K562 (cell line): ENCODE results near the gene NDRG4. TPM values are rescaled to one million over a fixed set of nuclear protein-coding genes. Genes with fewer than 3 reads are reported as not detected.

Experiments used
- ATAC-seq: fragments of 200-7000 bp; cut with Tn5 transposase; 3 replicates; pipeline ENCODE4 v1.9.1; 2020; ENCODE audit warnings: moderate library complexity
- BruUV-seq: library from RNA; stranded (reverse); fragments of 400-500 nt; replicated peaks from 2 replicates; lab custom pipeline; 2021; lab: Mats Ljungman, UMichigan
- CTCF ChIA-PET: fragments of 300-600 bp; formaldehyde crosslinking; extraction: SDS; loops from one replicate; lab custom pipeline; 2021; ENCODE audit warnings: low intra/inter-chr PET ratio; lab: Yijun Ruan, JAX
- POLR2A ChIA-PET: fragments of 300-600, 350-650 bp; sonication (Branson Sonifier 250); formaldehyde crosslinking; extraction: SDS; loops from one replicate; lab custom pipeline; 2021; ENCODE audit warnings: antibody characterized with exemption, inconsistent platforms; lab: Yijun Ruan, JAX
- DNase-seq, 4 experiments: peaks; one replicate each; pipeline versions ENCODE4 v3.0.0 to v3.0.0-alpha.2; 2011 to 2018; ENCODE audit warnings: low spot score in 3 of 4, mixed read lengths in 3 of 4; ENCODE audit errors: extremely low read depth in 1 of 4
- FAIRE-seq: peaks from 2 replicates; lab custom pipeline; 2011; peaks lifted over from hg19 to GRCh38; lab: Jason Lieb, UNC
- H2AFZ ChIP-seq: 2 replicates; pipeline ENCODE4 v1.6.0; 2011; ENCODE audit warnings: low read depth, low read length, control low read depth, inconsistent platforms
- H3K27ac ChIP-seq: fragments of 200-600 bp; 3 replicates; pipeline ENCODE4 v1.8.0; 2011; ENCODE audit warnings: low read depth, mild to moderate bottlenecking, control low read depth, inconsistent platforms, low read length, moderate library complexity, mixed read lengths; ENCODE audit errors: extremely low read depth
- H3K27me3 ChIP-seq, 2 experiments: fragments of 300-600 bp in 1 of 2; 2 replicates in 1 of 2; 3 replicates in 1 of 2; pipeline versions ENCODE4 v1.6.0 to v1.8.0; 2011; ENCODE audit warnings: inconsistent platforms in 2 of 2, low read length in 2 of 2, mild to moderate bottlenecking in 1 of 2, mixed read lengths in 1 of 2, moderate library complexity in 1 of 2; ENCODE audit not compliant: control insufficient read depth in 2 of 2, insufficient read depth in 2 of 2
- H3K36me3 ChIP-seq: fragments of 300-600 bp; 3 replicates; pipeline ENCODE4 v1.8.0; 2011; ENCODE audit warnings: mild to moderate bottlenecking, low read length, inconsistent platforms; ENCODE audit not compliant: control insufficient read depth, insufficient read depth
- H3K4me1 ChIP-seq, 2 experiments: fragments of 200-600 bp in 1 of 2; replicated peaks in 1 of 2; 2 replicates in 1 of 2; 3 replicates in 1 of 2; pipeline versions ENCODE4 v1.5.1 to v1.8.0; 2011; ENCODE audit warnings: inconsistent platforms in 2 of 2, low read length in 2 of 2, mild to moderate bottlenecking in 1 of 2, mixed read lengths in 1 of 2, moderate library complexity in 1 of 2; ENCODE audit not compliant: control insufficient read depth in 2 of 2, insufficient read depth in 2 of 2
- H3K4me2 ChIP-seq: 2 replicates; pipeline ENCODE4 v1.6.1; 2011; ENCODE audit warnings: low read length, control low read depth, inconsistent platforms, mixed read lengths; ENCODE audit not compliant: insufficient read depth
- H3K4me3 ChIP-seq: fragments of 200-600 bp; sonication (generic), shearing (Covaris generic); 2 replicates; pipeline ENCODE4 v1.5.1; 2016; ENCODE audit warnings: control low read depth, inconsistent platforms
- H3K79me2 ChIP-seq: fragments of 200-600 bp; 3 replicates; pipeline ENCODE4 v1.8.0; 2011; ENCODE audit warnings: low read length, inconsistent platforms; ENCODE audit not compliant: control insufficient read depth, insufficient read depth
- H3K9ac ChIP-seq, 2 experiments: 2 replicates each; pipeline versions ENCODE4 v1.6.0 to v1.6.1; 2011; ENCODE audit warnings: low read depth in 2 of 2, low read length in 2 of 2, control low read depth in 1 of 2, inconsistent platforms in 1 of 2, mild to moderate bottlenecking in 1 of 2, mixed read lengths in 1 of 2; ENCODE audit not compliant: insufficient read depth in 1 of 2
- H3K9me1 ChIP-seq: one replicate; pipeline ENCODE4 v1.6.0; 2011; ENCODE audit warnings: inconsistent platforms, mild to moderate bottlenecking, low read length, moderate library complexity; ENCODE audit not compliant: control insufficient read depth, insufficient read depth
- H3K9me3 ChIP-seq: replicated peaks from 2 replicates; pipeline ENCODE4 v1.5.1; 2011; ENCODE audit warnings: low read depth, low read length, inconsistent platforms; ENCODE audit not compliant: control insufficient read depth, insufficient read depth
- H4K20me1 ChIP-seq: replicated peaks from 2 replicates; pipeline ENCODE4 v1.6.1; 2011; ENCODE audit warnings: low read length, inconsistent platforms, mixed read lengths; ENCODE audit not compliant: control insufficient read depth, insufficient read depth
- CEBPZ ChIP-seq: fragments of 150-350 bp; IDR thresholded peaks from 2 replicates; pipeline ENCODE4 v1.6.1; 2014; ENCODE audit warnings: low read depth, mild to moderate bottlenecking, low read length, borderline replicate concordance
- MED1 ChIP-seq: sonication (generic); formaldehyde crosslinking; IDR thresholded peaks from 2 replicates; pipeline ENCODE4 v1.8.1; 2023; ENCODE audit warnings: missing genetic modification reagents, borderline replicate concordance
- MXD1 ChIP-seq: fragments of 250-450 bp; sonication (Bioruptor Pico); IDR thresholded peaks from 2 replicates; pipeline ENCODE4 v1.8.0; 2021; ENCODE audit warnings: borderline replicate concordance, mild to moderate bottlenecking, moderate library complexity; ENCODE audit not compliant: poor library complexity, severe bottlenecking
- MYC ChIP-seq, 2 experiments: fragments of 250-450 bp in 1 of 2; sonication (Bioruptor Pico) in 1 of 2; IDR thresholded peaks; 2 replicates each; pipeline versions ENCODE4 v1.5.1 to v1.6.1; 2012 to 2021; ENCODE audit warnings: low read depth in 2 of 2, borderline replicate concordance in 1 of 2, improper control_type of control experiment in 1 of 2, low read length in 1 of 2, mild to moderate bottlenecking in 1 of 2, moderate library complexity in 1 of 2
- NFXL1 ChIP-seq: fragments of 450-650 bp; formaldehyde crosslinking; IDR thresholded peaks from 2 replicates; pipeline ENCODE4 v1.4.0; 2021; ENCODE audit warnings: mild to moderate bottlenecking
- SP1 ChIP-seq: sonication (generic); formaldehyde crosslinking; IDR thresholded peaks from 2 replicates; pipeline ENCODE4 v1.8.1; 2022; ENCODE audit warnings: mild to moderate bottlenecking, missing genetic modification reagents
- XRCC3 ChIP-seq: fragments of 450-650 bp; IDR thresholded peaks from 2 replicates; pipeline ENCODE4 v1.6.1; 2017; ENCODE audit warnings: mild to moderate bottlenecking, moderate library complexity
- ZFP36 ChIP-seq: fragments of 150-350 bp; IDR thresholded peaks from 2 replicates; pipeline ENCODE4 v1.6.1; 2018; ENCODE audit warnings: low read length, low read depth; ENCODE audit not compliant: partially characterized antibody
- ZNF165 ChIP-seq: fragments of 250-450 bp; sonication (Bioruptor Pico); IDR thresholded peaks from 2 replicates; pipeline ENCODE4 v1.4.0; 2020; ENCODE audit warnings: borderline replicate concordance
- WGBS: fragments of 100-300 bp; shearing (Covaris generic); methylation state at CpG from one replicate; pipeline ENCODE4 v1.1.6; 2016; ENCODE audit warnings: low coverage, mixed read lengths; ENCODE audit not compliant: insufficient coverage; ENCODE audit errors: missing lambda C conversion rate; 5-methylcytosine and 5-hydroxymethylcytosine counted together
- in situ Hi-C: fragments of 300-500 bp; cut with MboI; formaldehyde crosslinking; loops from 4 replicates; pipeline ENCODE4 v1.15.0; 2018; ENCODE audit warnings: inconsistent platforms, mixed read lengths
- intact Hi-C: fragments of 100-400 bp; cut with micrococcal nuclease; formaldehyde crosslinking; loops from 2 replicates; pipeline ENCODE4 v1.14.2; 2022
- polyA plus RNA-seq, 8 experiments: library from polyadenylated mRNA; depleted of rRNA in 4 of 8; stranded (reverse) in 5 of 8; unstranded in 3 of 8; fragments of >200 nt; fragmentation: Nextera tagmentation in 2 of 8; fragmentation: Illumina TruSeq in 1 of 8; extraction: Ambion mirVana in 2 of 8; extraction: Trizol in 1 of 8; gene quantifications; 2 replicates each; pipeline versions ENCODE4 v1.2.1 to v1.2.3, GENCODE V29; 2011 to 2014; ENCODE audit warnings: inconsistent platforms in 1 of 8, missing spikeins in 1 of 8
- total RNA-seq, 7 experiments: library from RNA; depleted of rRNA in 6 of 7; stranded (reverse); fragments of >200 nt in 6 of 7; fragmentation: Illumina TruSeq in 2 of 7; extraction: Trizol in 2 of 7; gene quantifications; 2 replicates each; pipeline versions ENCODE4 v1.2.1 to v1.2.3, GENCODE V29; 2011 to 2021; ENCODE audit warnings: low replicate concordance in 1 of 7

The NDRG4 gene
- total and polyA plus RNA-seq, 9 of the 15 experiments (the other 6 are each of a cell fraction or from before 2014, with no cell fraction given) = 0.06 to 0.95 (median 0.28) TPM

GRCh38 chr16:58465817-58466216 lies 34.1 kb upstream of the NDRG4 start (continued):
- no peak for TF ChIP-seq NFXL1 (CRISPR knock-in tag)

- H2AFZ ChIP-seq = no peak overlapping the region
- FAIRE-seq (no peak), ATAC-seq (no peak), DNase-seq (no peak)
- H3K27ac ChIP-seq = no peak overlapping the region
- no peaks in the 10 kb centered on the region for H3K36me3 ChIP-seq
- peaks cover 26 to 58% of the 10 kb centered on the region in 2 experiments for H3K27me3 ChIP-seq
- ChIA-PET CTCF (no interaction called here), POLR2A (no interaction called here)
- no peaks in the 10 kb centered on the region for H3K9me3 ChIP-seq
- no peak for TF ChIP-seq ZNF165 (CRISPR knock-in tag)
- TF ChIP-seq ZFP36 = peak; percentile 33
- H3K4me3 ChIP-seq = no peak overlapping the region
- intact Hi-C loops (no loop called here), in situ Hi-C loops (no loop called here)
- no peak overlapping the region for H3K4me2 ChIP-seq
- H3K9me1 ChIP-seq = peaks cover 3% of the 10 kb centered on the region
- BruUV-seq = no TSS peak
- peaks cover 8% of the 10 kb centered on the region for H4K20me1 ChIP-seq
- WGBS = 0% methylated on average over 3 of the region's 3 CpGs
- H3K79me2 ChIP-seq = no peaks in the 10 kb centered on the region
- no peak overlapping the region for H3K9ac ChIP-seq
- H3K4me1 ChIP-seq = peaks cover 0 to 19% of the 10 kb centered on the region in 2 experiments; a peak in 2 of 5 replicates
These were observed 33.5 kb upstream of the NDRG4 start for GRCh38 chr16:58466396-58466795.

GRCh38 chr16:58467905-58468304 lies 32.0 kb upstream of the NDRG4 start:
- no TSS peak for BruUV-seq
- H3K4me3 ChIP-seq = no peak overlapping the region
- FAIRE-seq (no peak), DNase-seq (no peak), ATAC-seq (no peak)
- H2AFZ ChIP-seq = no peak overlapping the region
- H3K79me2 ChIP-seq = no peaks in the 10 kb centered on the region
- H3K4me2 ChIP-seq = no peak overlapping the region
- POLR2A ChIA-PET = interaction anchor here (0.6 kb wide), 1 partner anchor 649 kb away, joined by 3 read pairs; no protein-coding TSS in a partner anchor
- no peak overlapping the region for H3K27ac ChIP-seq
- in situ Hi-C loops = no loop called here
- H3K27me3 ChIP-seq = peaks cover 26 to 56% of the 10 kb centered on the region in 2 experiments
- H3K36me3 ChIP-seq = no peaks in the 10 kb centered on the region
- CTCF ChIA-PET = no interaction called here
- intact Hi-C loops = no loop called here
- H3K9me1 ChIP-seq = no peaks in the 10 kb centered on the region
- WGBS = 9% methylated on average over 5 of the region's 5 CpGs
- H3K4me1 ChIP-seq = peaks cover 0 to 17% of the 10 kb centered on the region in 2 experiments; a peak in 2 of 5 replicates
- no peaks in the 10 kb centered on the region for H3K9me3 ChIP-seq
- H4K20me1 ChIP-seq = peaks cover 13% of the 10 kb centered on the region
- H3K9ac ChIP-seq = peak overlapping the region in 1 of 2 experiments; percentile 4; a peak in 2 of 4 replicates
- TF ChIP-seq SP1 (CRISPR knock-in tag) = no peak
- TF ChIP-seq XRCC3 = no peak
- no peak for TF ChIP-seq MXD1 (CRISPR knock-in tag)
- TF ChIP-seq CEBPZ = no peak
- no peak for TF ChIP-seq MYC (IDR thresholded peaks at IDR 0.05; ENCODE audit: low read depth, low read length)
- no peak for TF ChIP-seq MYC (CRISPR knock-in tag; IDR thresholded peaks at IDR 0.05; ENCODE audit: borderline replicate concordance, low read depth)
- TF ChIP-seq MED1 (CRISPR knock-in tag) = no peak
